Measurements from ENCODE around the gene MIP. TPM values are rescaled to one million over a fixed set of nuclear protein-coding genes. Genes with fewer than 3 reads are reported as not detected.
A peak's percentile ranks its signal among the peaks of the same experiment; 100 is the strongest.

Gene MIP
- total RNA-seq, 2 donors from 2014 or later: not detected

DNA sequence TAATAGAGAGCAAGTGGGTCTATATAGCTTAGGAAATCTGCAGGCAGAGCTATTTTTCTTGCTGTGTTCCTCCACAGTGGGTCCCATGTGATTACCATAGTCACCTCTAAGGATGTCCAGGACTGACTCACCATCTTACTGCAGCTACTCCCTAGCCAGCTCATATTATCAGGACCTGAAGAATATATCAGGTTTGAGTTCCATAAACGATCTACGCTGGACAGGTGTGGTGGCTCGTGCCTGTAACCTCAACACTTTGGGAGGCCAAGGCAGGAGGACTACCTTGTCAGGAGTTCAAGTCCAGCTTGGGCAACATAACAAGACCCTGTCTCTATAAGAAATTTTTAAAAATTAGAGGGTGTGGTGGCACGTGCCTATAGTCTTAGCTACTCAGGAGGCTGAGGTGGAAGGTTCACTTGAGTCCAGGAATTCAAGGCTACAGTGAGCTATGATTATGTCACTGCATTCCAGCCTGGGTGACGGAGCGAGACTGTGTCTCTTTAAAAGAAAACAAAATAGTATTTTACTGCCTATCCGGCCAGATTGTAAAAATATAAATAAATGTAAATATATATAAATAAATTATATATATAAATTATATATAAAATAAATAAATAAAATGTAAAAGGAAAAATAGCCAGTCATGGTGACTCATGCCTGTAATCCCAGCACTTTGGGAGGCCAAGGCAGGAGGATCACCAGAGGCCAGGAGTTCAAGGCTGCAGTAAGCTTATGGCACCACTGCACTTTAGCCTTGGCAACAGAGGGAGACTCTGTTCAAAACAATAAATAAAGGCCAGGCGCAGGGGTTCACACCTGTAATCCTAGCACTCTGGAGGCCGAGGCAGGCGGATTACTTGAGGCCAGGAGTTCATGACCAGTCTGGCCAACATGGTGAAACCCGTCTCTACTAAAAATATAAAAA is 7.0 kb upstream of the MIP start:
- Histone ChIP-seq H3K4me3 (no peak overlapping the region), H3K36me3 (replicated peaks in 1 of 2; ENCODE audit: insufficient read depth in 1 of 2, low read depth in 2 of 2) (no peaks in the 10 kb centered on the region), H3K9me3 (no peaks in the 10 kb centered on the region), H3K27me3 (no peaks in the 10 kb centered on the region), H3K4me1 (peaks cover 15% of the 10 kb centered on the region), H3K27ac (no peak overlapping the region)
- TF ChIP-seq POLR2A (IDR thresholded peaks at IDR 0.05) (no peak), CTCF (IDR thresholded peaks at IDR 0.05) (no peak)
- ATAC-seq (no peak), DNase-seq (no peak)
- intact Hi-C loops (cut with DNase I): no loop called here
- WGBS, 2 donors: 70 to 81% methylated on average over 11 of the region's 11 CpGs

- no peak overlapping the region for H3K27ac ChIP-seq
- no peak overlapping the region for H3K4me3 ChIP-seq
- no peaks in the 10 kb centered on the region for H3K9me3 ChIP-seq
- 48 to 50% methylated on average over 4 of the region's 4 CpGs for WGBS, 2 donors
- ATAC-seq: no peak
- TF ChIP-seq CTCF (IDR thresholded peaks at IDR 0.05): no peak
- TF ChIP-seq POLR2A (IDR thresholded peaks at IDR 0.05): no peak
- peaks cover 7% of the 10 kb centered on the region for H3K4me1 ChIP-seq
- no peaks in the 10 kb centered on the region for H3K36me3 ChIP-seq (replicated peaks in 1 of 2; ENCODE audit: insufficient read depth in 1 of 2, low read depth in 2 of 2)
- peak in 1 of 4 donors; percentile 44 for DNase-seq
- H3K27me3 ChIP-seq: no peaks in the 10 kb centered on the region
- intact Hi-C loops (cut with DNase I): loop anchor here (10.0 kb wide), 1 partner anchor 143 kb away; the partner anchor contains the start of gene CNPY2
These were observed 3.4 kb upstream of the MIP start for GRCh38 chr12:56457817-56458216.

DNA sequence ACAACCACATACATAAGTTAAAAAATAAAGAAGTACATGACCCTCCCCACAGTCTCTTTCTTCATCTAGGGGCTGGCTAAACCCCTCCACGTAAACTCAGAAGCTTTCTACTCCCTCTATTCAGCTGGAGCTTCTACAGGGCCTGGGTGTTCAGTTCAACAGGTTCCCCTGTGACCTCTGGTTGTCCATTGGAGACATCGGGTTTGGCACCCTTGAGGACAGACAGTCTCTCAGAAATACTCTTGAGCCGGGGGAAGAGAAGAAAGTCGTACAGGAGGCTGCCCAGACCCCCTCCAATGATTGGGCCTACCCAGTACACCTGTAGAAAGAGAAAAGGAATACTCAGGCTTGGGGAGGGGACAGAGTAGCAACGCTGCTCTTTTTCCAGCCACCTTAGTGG is 3.3 kb downstream of the MIP start:
- no peaks in the 10 kb centered on the region for H3K27me3 ChIP-seq
- no peaks in the 10 kb centered on the region for H3K9me3 ChIP-seq
- no peaks in the 10 kb centered on the region for H3K36me3 ChIP-seq (replicated peaks in 1 of 2; ENCODE audit: insufficient read depth in 1 of 2, low read depth in 2 of 2)
- DNase-seq (no peak), ATAC-seq (no peak)
- H3K4me1 ChIP-seq: peaks cover 12% of the 10 kb centered on the region
- H3K27ac ChIP-seq: no peak overlapping the region
- TF ChIP-seq POLR2A (IDR thresholded peaks at IDR 0.05): no peak
- intact Hi-C loops (cut with DNase I): loop anchor here (10.0 kb wide), 1 partner anchor 136 kb away; the partner anchor contains the start of gene CNPY2
- WGBS, 2 donors: 62 to 72% methylated on average over 5 of the region's 5 CpGs
- no peak overlapping the region for H3K4me3 ChIP-seq

- TF ChIP-seq POLR2A (IDR thresholded peaks at IDR 0.05): no peak
- TF ChIP-seq CTCF (IDR thresholded peaks at IDR 0.05): no peak
- Histone ChIP-seq H3K4me3 (no peak overlapping the region), H3K27me3 (no peaks in the 10 kb centered on the region), H3K36me3 (replicated peaks in 1 of 2; ENCODE audit: insufficient read depth in 1 of 2, low read depth in 2 of 2) (no peaks in the 10 kb centered on the region), H3K27ac (peak overlapping the region in 1 of 4 donors; percentile 92), H3K9me3 (no peaks in the 10 kb centered on the region), H3K4me1 (peaks cover 12% of the 10 kb centered on the region)
- intact Hi-C loops (cut with DNase I): loop anchor here (10.0 kb wide), 1 partner anchor 135 kb away; the partner anchor contains the start of gene CNPY2
- DNase-seq (no peak), ATAC-seq (no peak)
- WGBS, 2 donors: 87 to 96% methylated on average over 3 of the region's 3 CpGs
These were observed 4.2 kb downstream of the MIP start for GRCh38 chr12:56450241-56450640.

- intact Hi-C loops (cut with DNase I): no loop called here
- DNase-seq (no peak), ATAC-seq (no peak)
- WGBS, 2 donors: 31 to 35% methylated on average over 5 of the region's 5 CpGs
- Histone ChIP-seq H3K27me3 (no peaks in the 10 kb centered on the region), H3K27ac (peak overlapping the region; percentile 78 to 92 (median 88)), H3K4me1 (peaks cover 12% of the 10 kb centered on the region), H3K36me3 (replicated peaks in 1 of 2; ENCODE audit: insufficient read depth in 1 of 2, low read depth in 2 of 2) (no peaks in the 10 kb centered on the region), H3K4me3 (no peak overlapping the region), H3K9me3 (no peaks in the 10 kb centered on the region)
- TF ChIP-seq CTCF (IDR thresholded peaks at IDR 0.05) (no peak), POLR2A (IDR thresholded peaks at IDR 0.05) (no peak)
These were observed 4.9 kb downstream of the MIP start for GRCh38 chr12:56449622-56449984.
